Calu3 (cell line): Measurements from ENCODE around the gene ATXN2. TPM values are rescaled to one million over a fixed set of nuclear protein-coding genes. Genes with fewer than 3 reads are reported as not detected.
A peak's percentile ranks its signal among the peaks of the same experiment; 100 is the strongest.
"Not testable (repeated sequence)": the region's sequence is repeated elsewhere in the genome, so short reads cannot be mapped to it uniquely, and the experiment has no call there.

ENCODE experiments used
- BruUV-seq: library from RNA; stranded (reverse); fragments of 400-500 nt; replicated peaks from 2 replicates; lab custom pipeline; 2021; lab: Mats Ljungman, UMichigan
- CTCF ChIA-PET: fragments of 300-600 bp; sonication (Branson Sonifier 250); formaldehyde crosslinking; loops from one replicate; lab custom pipeline; 2022; ENCODE audit warnings: antibody characterized with exemption; lab: Charles Lee
- DNase-seq: peaks from one replicate; pipeline ENCODE4 v3.0.0; 2022
- H3K27ac Mint-ChIP-seq: one replicate; pipeline ENCODE4 v1.8.0; 2022; ENCODE audit warnings: mixed read lengths; ENCODE audit not compliant: unreplicated experiment
- H3K27me3 Mint-ChIP-seq: one replicate; pipeline ENCODE4 v1.8.0; 2022; ENCODE audit warnings: mixed read lengths; ENCODE audit not compliant: unreplicated experiment
- H3K36me3 Mint-ChIP-seq: one replicate; pipeline ENCODE4 v1.8.0; 2022; ENCODE audit warnings: mild to moderate bottlenecking, moderate library complexity, mixed read lengths; ENCODE audit not compliant: insufficient read depth, unreplicated experiment
- H3K4me1 Mint-ChIP-seq: one replicate; pipeline ENCODE4 v1.8.0; 2022; ENCODE audit warnings: mild to moderate bottlenecking, low read depth, mixed read lengths; ENCODE audit not compliant: unreplicated experiment
- H3K4me3 Mint-ChIP-seq: one replicate; pipeline ENCODE4 v1.8.0; 2022; ENCODE audit warnings: mild to moderate bottlenecking, low read depth, moderate library complexity, mixed read lengths; ENCODE audit not compliant: unreplicated experiment
- H3K9me3 Mint-ChIP-seq: one replicate; pipeline ENCODE4 v1.8.0; 2022; ENCODE audit warnings: low read depth, mixed read lengths; ENCODE audit not compliant: unreplicated experiment
- intact Hi-C: fragments of 100-400 bp; cut with micrococcal nuclease; formaldehyde crosslinking; loops from one replicate; pipeline ENCODE4 v1.10.0; 2022; ENCODE audit not compliant: unreplicated experiment
- total RNA-seq: library from RNA; stranded (reverse); gene quantifications from 2 replicates; pipeline ENCODE4 v1.2.3, GENCODE V29; 2022
- TF ChIP-seq, protein P1 (sequence below): fragments of 200-600 bp; IDR thresholded peaks from one replicate; pipeline ENCODE4 v1.8.0; 2022; ENCODE audit warnings: antibody characterized with exemption; ENCODE audit not compliant: unreplicated experiment

Gene ATXN2
- total RNA-seq, 1 experiment from 2014 or later, result 123 TPM

DNA sequence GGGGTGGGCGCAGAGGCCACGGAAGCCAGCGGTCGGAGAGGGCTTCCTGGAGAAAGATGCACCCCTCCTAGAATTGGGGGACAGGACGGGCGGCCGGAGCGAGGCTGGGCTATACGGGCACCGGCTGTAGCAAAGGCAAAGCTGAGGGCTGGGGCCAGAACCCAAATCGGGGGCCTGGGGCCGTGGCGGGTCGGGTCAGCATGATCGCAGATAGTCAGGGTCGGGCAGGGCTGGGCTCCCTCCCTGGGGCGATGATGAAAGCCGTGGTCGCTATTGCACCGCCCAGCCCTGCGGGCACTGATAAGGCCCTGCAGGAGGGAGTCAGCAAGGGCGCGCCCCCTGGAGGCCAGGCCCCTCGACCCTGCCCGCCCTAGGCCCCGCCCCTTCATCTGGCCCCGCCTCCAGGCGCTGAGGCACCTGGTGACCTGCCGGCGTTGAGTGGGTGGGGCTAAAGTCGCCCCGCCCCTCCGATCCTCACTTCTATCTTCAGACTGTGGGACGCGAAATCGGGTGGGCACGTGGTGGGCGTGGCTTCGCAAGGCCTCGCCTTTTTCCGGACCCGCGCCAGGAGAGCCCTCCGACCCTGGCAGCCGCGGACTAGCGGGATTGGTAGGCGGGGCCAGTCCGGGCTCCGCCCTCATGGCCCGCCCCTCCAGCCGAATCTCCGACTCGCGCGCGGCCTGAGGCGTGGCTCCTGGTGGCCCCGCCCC, 193.8 kb downstream of the ATXN2 start:
- BruUV-seq, result no TSS peak
- Mint-ChIP-seq H3K4me1 (peaks cover 61% of the 10 kb centered on the region), H3K9me3 (no peaks in the 10 kb centered on the region), H3K27ac (peak overlapping the region; percentile 83), H3K36me3 (peaks cover 48% of the 10 kb centered on the region), H3K27me3 (no peaks in the 10 kb centered on the region), H3K4me3 (peak overlapping the region; percentile 86)
- intact Hi-C loops, result no loop called here
- CTCF ChIA-PET, result interaction anchor here (0.7 to 3.7 kb wide), 3 partner anchors 8 to 46 kb away, joined by 5 to 33 read pairs (median 8); no protein-coding TSS in a partner anchor
- DNase-seq, result peak; percentile 98
- TF ChIP-seq, protein P1, sequence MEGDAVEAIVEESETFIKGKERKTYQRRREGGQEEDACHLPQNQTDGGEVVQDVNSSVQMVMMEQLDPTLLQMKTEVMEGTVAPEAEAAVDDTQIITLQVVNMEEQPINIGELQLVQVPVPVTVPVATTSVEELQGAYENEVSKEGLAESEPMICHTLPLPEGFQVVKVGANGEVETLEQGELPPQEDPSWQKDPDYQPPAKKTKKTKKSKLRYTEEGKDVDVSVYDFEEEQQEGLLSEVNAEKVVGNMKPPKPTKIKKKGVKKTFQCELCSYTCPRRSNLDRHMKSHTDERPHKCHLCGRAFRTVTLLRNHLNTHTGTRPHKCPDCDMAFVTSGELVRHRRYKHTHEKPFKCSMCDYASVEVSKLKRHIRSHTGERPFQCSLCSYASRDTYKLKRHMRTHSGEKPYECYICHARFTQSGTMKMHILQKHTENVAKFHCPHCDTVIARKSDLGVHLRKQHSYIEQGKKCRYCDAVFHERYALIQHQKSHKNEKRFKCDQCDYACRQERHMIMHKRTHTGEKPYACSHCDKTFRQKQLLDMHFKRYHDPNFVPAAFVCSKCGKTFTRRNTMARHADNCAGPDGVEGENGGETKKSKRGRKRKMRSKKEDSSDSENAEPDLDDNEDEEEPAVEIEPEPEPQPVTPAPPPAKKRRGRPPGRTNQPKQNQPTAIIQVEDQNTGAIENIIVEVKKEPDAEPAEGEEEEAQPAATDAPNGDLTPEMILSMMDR, result peak; percentile 55

DNA sequence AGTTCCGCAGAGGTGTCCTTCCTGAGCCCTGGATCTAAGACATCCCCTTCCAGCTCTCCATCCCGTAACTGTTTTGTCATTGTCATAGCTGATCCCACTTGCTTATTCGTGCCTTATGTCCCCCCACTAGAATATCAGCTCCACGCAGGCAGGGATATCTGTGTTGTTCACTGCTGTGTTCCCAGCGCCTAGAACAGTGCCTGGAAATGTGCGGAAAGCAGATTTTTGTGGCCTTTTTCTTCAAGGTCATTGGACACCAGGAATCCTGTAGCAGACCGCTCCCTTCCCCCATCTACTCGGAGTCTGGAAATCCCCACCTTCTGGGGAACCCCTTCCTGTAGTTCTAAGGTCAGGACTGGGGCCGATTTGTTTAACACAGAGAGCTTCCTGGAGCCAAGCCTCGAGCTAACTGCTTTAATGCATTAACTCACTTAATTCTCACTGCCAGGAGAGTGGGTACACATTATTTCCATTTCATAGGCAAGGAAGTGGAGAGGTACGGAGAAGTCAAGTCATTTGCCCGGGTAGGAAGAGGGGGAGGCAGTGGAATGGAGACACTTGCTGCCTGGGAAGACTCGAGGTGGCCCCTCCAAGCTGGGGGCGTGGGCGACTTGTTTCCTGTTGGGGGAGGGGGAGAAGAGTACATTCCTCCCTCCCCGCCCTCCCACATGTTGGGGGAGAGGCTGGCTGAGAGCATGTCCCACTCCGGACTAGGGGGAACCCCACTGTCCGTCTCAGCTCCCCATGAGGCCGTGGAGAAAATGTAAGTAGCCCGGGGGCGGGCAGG, 194.6 kb downstream of the ATXN2 start:
- no peaks in the 10 kb centered on the region for H3K9me3 Mint-ChIP-seq
- CTCF ChIA-PET, result interaction anchor here (0.7 to 3.7 kb wide), 3 partner anchors 8 to 47 kb away, joined by 5 to 33 read pairs (median 8); no protein-coding TSS in a partner anchor
- intact Hi-C loops, result no loop called here
- H3K36me3 Mint-ChIP-seq, result peaks cover 48% of the 10 kb centered on the region
- H3K27ac Mint-ChIP-seq, result peak overlapping the region; percentile 83
- peaks cover 61% of the 10 kb centered on the region for H3K4me1 Mint-ChIP-seq
- no peaks in the 10 kb centered on the region for H3K27me3 Mint-ChIP-seq
- no TSS peak for BruUV-seq
- peak overlapping the region; percentile 86 for H3K4me3 Mint-ChIP-seq
- TF ChIP-seq, protein P1, result no peak
- DNase-seq, result no peak

GRCh38 chr12:111402490-111402824, 196.7 kb downstream of the ATXN2 start:
- intact Hi-C loops, H3K9me3 Mint-ChIP-seq, H3K27ac Mint-ChIP-seq, DNase-seq, H3K27me3 Mint-ChIP-seq, BruUV-seq, H3K4me3 Mint-ChIP-seq: not testable (repeated sequence)
- Mint-ChIP-seq H3K4me1 (peaks cover 54% of the 10 kb centered on the region), H3K36me3 (peaks cover 46% of the 10 kb centered on the region)
- CTCF ChIA-PET, result interaction anchor here (1.0 to 3.7 kb wide), 3 partner anchors 36 to 77 kb away, joined by 3 to 33 read pairs (median 8); no protein-coding TSS in a partner anchor

Other genes starting within 250 kb of the ATXN2 start
- 20.7 and 28.5 TPM in 2 replicates for gene PHETA1, start 230.2 kb downstream of the ATXN2 start, total RNA-seq
- 14.3 and 17.3 TPM in 2 replicates for gene SH2B3, start 193.4 kb downstream of the ATXN2 start, total RNA-seq
- gene BRAP, start 86.6 kb upstream of the ATXN2 start, total RNA-seq, result 17.8 and 24.0 TPM in 2 replicates
- 38.1 and 50.8 TPM in 2 replicates for gene ACAD10, start 86.7 kb upstream of the ATXN2 start, total RNA-seq
- 152 and 168 TPM in 2 replicates for gene ALDH2, start 167.6 kb upstream of the ATXN2 start, total RNA-seq
- 84.2 and 84.8 TPM in 2 replicates for gene MAPKAPK5, start 242.9 kb upstream of the ATXN2 start, total RNA-seq